Measurements from ENCODE around the gene HAND1.
A peak's percentile ranks its signal among the peaks of the same experiment; 100 is the strongest.

HAND1 gene

GRCh38 chr5:154477382-154478223 lies 424 bp downstream of the HAND1 start:
- DNase-seq: no peak

- DNase-seq: no peak
Measured at GRCh38 chr5:154476354-154477205, 1.4 kb downstream of the HAND1 start.

GRCh38 chr5:154475591-154476353 lies 2.3 kb downstream of the HAND1 start:
- DNase-seq: no peak

- DNase-seq: no peak
Measured at GRCh38 chr5:154474396-154475334, 3.4 kb downstream of the HAND1 start.

GRCh38 chr5:154473581-154474283 lies 4.3 kb downstream of the HAND1 start:
- DNase-seq: no peak

- no peak for DNase-seq
Measured at GRCh38 chr5:154472871-154473580, 5.0 kb downstream of the HAND1 start.

- no peak for DNase-seq
Measured at GRCh38 chr5:154470947-154471870, 6.8 kb downstream of the HAND1 start.

GRCh38 chr5:154470137-154470536 lies 7.9 kb downstream of the HAND1 start:
- DNase-seq: no peak

GRCh38 chr5:154467655-154468354 lies 10.2 kb downstream of the HAND1 start:
- peak; percentile 73 for DNase-seq

GRCh38 chr5:154466671-154467070 lies 11.4 kb downstream of the HAND1 start:
- DNase-seq: no peak

GRCh38 chr5:154466147-154466546 lies 11.9 kb downstream of the HAND1 start:
- no peak for DNase-seq

- DNase-seq: peak; percentile 40
Measured at GRCh38 chr5:154465169-154465568, 12.9 kb downstream of the HAND1 start.

GRCh38 chr5:154464438-154464837 lies 13.6 kb downstream of the HAND1 start:
- DNase-seq: no peak

GRCh38 chr5:154461531-154461930 lies 16.5 kb downstream of the HAND1 start:
- DNase-seq: no peak

- DNase-seq: no peak
Measured at GRCh38 chr5:154460172-154460571, 17.9 kb downstream of the HAND1 start.

GRCh38 chr5:154459015-154459414 lies 19.0 kb downstream of the HAND1 start:
- no peak for DNase-seq

- DNase-seq: no peak
Measured at GRCh38 chr5:154456540-154456939, 21.5 kb downstream of the HAND1 start.

- DNase-seq: no peak
Measured at GRCh38 chr5:154455585-154455984, 22.4 kb downstream of the HAND1 start.

GRCh38 chr5:154451957-154452356 lies 26.1 kb downstream of the HAND1 start:
- DNase-seq: no peak
